Fibroblast of peridontal ligament (primary cell): ENCODE results near the gene MIAT.

ENCODE experiments used
- DNase-seq: peaks from one replicate; pipeline ENCODE4 v3.0.0-alpha.2; 2010; ENCODE audit errors: extremely low read depth

The MIAT gene

DNA sequence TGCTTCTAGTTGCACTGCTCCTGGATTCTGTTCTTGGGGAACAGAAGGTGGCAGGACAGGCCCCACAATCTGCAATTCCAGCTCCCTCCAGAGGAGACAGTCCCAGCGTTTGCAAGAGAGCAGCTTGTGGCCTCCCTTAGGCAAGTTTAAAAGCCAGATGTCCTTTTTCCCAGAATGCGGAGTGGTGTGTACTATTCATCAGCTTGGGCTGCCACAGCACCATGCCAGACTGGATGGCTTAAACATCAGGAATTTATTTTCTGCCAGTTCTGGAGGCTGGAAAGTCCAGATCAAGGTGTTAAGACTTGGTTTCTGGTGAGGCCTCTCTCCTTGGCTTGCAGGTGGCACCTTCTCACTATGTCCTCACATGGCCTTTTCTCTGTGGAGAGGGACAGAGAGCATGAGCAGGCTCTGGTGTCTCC lies 11.7 kb downstream of the MIAT start:
- DNase-seq = peak; percentile 58

DNA sequence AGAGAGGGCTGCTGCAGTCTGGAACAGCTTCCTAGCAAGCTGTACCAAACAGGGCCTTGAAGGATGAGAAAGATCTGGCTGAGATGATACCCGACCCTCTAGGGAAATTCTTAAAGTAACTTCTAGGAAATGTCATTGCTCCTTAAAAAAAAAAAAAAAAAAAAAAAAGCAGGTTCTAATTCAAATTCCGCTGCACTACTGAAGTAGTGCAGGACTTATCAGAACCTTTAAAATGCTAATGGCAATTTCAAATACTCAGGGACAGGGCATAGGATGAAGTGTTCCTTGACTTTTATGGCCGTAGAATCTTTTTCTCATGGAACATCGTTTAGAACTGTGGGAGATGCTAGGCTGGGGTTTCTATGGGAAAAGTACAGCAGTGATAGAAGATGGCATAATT lies 13.1 kb downstream of the MIAT start:
- no peak for DNase-seq

DNA sequence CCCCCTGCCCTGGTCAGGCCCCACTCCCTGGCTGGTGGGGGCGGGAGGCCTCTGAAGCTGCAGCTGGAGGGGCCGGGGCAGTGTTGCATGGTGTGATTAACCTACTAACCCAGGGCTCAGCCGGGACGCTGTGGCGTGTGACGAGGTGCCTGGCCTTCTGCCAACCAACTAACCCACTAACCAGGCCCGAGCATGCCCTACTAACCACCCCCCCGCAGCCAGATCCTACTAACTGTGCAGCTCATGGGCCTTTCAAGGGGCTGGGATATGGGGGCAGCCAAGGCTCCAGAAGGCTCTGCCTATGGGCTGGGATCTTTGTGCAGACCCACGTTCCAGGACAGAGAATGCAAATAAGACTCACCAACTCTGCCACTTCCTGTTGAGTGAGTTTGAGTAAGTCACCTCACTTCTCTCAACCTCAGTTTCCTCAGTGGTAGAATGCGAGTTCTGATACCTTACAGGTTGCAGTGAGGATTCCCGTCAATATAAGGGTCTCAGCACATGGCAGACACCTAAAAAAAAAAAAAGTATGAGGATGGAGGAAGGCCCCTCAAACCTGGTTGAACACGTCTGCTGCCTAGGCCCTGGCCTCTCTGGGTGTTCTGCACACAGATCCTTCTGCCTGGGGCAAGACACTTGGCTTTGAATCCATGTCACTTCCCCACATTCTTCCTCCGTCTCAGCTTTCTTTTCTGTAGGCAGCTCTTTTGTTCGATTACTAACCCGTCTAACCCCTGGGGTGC lies 14.1 kb downstream of the MIAT start:
- no peak for DNase-seq

DNA sequence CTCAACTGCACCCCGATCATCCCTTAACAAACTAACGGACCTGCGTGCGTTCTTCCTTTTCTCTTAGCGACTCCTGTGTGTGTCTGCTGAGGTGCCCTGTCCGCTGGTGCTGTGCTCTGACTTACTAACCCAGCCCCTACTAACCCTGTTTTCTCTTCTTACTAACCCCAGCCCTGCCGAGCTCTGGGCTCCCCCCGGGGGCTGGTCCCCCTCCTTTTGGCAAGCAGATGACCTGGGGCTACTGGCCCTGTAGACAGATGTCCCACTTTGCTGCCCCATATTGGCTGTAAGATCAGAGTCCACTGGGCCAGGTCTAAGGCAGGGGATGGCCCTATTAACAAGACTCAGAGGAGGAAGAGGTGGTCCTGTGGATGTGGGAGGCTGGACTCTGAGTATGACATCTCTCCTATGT lies 14.7 kb downstream of the MIAT start:
- DNase-seq = no peak

DNA sequence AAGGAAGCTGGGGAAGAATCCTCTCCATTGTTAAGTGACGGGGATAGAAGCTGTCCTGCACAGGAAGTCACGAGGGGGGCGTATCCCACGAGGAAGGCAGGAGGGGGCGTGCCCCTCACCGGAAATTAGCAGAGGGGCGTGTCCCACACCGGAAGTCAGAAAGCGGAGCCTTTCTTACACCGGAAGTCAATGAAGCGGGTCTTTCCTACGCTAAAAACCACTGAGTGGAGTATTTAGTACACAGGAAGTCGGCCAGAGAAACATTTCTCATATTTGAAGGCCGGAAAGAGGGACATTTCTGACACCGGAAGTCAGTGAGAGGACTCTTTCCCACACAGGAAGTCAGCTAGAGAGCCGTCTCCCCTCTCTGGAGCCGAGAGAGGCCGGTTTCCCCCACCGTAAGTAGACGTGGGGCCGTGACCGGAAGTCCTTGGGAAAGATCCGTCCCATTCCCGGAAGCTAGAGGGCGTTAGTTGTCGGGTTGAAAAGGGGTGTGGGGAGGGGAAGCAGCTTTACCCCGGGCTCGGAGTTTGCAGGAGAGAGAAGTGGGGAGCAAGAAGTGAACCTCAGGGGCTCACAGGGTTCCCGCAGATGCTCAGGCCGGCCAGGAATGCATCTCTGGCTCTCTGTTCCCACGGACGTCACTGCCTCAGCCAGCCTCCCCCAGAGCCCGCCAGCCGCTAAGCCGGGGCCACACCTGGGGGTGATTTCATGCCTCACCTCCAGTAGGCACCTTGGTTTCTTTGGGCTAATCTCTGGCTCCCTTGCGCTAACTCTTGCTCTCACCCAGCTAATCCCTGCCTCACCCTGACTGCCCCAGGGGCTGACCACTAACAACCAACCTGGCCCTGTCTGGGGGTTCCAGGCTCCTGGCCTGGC lies 15.4 kb downstream of the MIAT start:
- DNase-seq = peak; percentile 94

DNA sequence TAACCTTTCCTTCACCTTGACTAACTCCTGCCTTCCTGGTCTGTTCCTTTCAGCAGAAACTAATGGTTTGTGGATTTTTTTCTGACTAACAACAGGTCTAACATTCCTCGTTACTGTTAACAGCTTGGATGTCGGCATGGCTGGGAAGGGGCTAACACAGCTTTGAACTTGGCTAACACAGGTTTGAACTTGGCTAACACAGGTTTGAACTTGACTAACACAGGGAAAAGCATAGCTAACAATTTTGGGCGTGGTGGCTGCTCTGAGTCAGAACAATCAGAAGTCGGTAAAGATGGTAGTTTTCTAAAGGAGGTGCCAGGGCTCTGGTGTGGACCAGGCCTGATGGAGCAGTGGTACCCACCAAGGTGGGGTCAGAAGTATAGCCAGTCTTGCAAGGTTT lies 16.1 kb downstream of the MIAT start:
- DNase-seq = peak; percentile 35

DNA sequence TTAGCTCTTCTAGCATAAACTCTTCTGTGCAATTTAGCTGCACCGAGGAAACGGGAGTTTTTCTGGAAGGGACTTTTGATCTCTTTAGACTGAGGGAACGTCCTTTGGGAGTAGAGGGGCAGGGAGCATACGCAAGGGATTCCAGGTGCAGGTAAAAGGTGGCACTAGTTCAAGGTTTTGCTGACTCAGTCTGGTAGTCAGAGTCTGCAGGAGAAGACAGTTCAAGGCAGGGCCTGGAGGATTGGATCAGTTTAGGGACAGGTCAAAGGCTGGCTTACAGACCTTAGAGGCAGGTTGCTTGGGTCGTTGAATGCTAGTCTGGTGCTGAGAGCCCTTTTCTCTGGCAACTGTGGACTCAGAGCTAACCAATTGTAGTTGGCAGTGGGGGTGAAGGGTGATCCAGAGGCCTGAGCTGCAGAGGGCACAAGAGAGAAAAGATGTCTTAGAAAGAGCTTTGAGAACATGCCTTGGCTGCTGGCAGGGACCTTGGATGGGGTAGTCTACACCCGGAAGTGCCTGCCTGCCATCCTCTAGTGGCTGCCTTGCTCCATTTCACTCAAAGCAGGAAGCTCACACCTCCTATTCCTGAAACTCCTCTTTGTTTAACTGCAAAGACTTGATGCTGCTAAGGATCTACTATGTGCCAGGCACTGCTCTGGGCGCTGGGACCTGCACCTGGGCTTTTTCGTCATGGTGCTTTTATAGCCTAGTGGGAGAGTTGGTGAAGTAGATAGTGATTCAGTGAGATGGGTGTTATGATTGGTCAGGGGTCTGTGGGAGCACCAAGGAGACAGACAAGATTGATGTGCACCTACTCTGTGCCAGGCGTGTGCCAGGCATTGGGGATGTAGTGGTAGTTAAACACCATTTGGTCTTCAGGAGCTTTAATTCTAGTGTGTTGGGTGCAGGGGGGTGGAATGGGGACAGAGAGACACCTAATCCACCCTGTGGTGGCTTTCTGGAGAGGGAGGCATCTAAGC lies 17.1 kb downstream of the MIAT start:
- DNase-seq = no peak

DNA sequence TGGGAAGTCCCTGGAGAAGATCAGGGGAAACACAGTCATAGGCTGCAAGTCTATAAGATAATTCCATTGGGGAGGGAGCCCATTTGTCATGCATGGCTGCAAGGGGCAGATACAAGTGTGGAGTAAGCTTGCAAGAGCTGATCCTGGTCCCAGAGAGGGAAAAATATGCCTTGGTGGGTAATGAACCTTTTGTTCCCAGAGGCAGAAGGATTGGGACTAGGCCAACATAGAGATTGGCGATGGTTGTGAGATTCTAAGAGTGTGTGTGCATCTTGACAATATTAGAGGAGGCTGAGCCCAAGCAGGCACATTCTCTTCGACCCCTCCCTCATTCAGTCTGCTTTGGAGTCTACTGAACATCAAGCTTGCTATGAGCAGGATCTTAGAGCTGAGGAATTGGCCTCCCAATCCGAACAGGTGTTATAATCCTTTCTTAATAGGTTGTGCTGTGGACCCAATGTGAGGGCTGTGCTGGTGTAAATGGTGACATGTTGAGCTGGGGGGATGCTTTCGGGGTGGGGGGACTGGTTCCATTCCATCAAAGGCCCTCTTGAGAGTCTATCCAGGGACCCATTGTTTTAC lies 18.4 kb downstream of the MIAT start:
- no peak for DNase-seq

DNA sequence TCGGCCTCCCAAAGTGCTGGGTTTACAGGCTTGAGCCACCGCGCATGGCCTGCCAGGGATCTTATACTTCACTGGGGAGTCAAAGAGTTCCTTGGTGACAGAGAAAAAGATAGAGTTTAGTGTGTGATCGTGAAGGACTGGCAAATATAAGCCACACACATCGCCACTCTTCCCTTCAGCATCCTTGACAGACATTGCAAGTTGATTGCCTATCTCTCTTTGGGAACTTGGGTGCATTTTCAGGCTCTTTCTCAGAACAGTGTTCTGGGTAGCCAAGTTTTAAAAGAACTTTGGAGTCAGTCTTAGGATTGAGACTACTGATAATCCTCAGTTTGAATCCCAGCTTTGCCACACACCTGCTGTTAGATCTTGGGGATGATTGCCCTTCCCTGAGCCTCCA lies 19.8 kb downstream of the MIAT start:
- no peak for DNase-seq

DNA sequence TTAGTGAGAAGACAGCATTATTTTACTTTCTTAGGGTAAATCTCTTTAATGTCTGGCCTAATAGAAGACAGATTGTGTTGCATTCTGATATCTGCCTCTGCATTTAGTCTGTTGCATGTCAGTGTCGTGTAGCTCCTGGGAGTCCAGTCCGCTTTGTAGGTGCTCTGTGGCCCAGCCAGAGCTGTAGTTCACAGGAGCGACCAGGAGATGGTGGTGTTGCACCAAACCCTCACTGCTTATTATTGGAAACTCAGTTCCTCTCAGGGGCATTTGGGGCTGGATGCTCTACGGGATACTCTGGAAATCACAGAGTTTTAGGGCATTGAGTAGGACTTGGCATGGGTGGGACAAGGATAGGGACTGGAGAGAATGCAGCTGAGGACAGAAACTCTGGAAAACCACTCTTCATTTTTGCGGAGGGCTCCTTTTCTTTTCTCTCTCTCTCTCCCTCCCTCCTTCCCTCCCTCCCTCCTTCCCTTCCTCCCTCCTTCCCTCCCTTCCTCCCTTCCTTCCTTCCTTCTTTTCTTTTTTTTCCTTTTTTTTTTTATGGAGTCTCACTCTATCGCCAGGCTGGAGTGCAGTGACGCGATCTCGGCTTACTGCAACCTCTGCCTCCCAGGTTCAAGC lies 21.7 kb downstream of the MIAT start:
- peak; percentile 83 for DNase-seq

DNA sequence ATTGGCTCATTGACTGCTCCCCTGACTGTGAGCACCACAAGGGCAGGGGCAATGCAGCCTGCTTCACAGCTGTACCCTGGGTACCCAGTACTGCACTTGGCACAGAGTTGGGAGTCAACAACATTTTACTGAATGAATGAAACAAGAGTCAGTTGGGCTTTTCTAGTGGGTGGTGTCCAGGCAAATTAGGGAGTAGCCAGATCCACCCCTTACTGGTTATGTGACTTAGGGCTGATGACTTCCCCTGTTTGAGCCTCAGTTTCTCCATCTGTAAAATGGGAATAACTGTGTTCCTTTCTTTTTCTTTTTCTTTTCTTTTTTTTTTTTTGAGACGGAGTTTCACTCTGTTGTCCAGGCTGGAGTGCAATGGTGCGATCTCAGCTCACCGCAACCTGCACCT lies 23.1 kb downstream of the MIAT start:
- no peak for DNase-seq

DNA sequence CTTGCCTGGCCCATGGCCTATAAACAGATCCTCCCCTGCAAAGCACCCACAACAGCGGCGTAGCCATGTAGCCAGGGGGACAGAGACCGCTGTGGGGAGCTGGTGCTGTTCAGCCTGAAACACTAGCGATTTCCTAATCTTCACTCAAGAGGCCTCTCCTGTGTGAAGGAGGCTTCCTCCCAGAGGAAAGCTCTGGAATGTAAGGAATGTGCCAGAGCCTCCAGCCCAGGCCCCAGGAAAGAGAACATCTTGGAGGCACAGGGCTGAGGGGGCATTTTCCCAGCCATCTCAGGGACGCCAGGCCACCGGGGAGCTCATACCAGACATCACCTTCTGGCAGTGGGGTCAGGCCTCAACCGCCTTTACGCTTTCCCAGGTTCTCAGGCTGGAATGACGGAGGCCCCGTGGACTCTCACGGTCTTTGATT lies 24.0 kb downstream of the MIAT start:
- DNase-seq = peak; percentile 41

DNA sequence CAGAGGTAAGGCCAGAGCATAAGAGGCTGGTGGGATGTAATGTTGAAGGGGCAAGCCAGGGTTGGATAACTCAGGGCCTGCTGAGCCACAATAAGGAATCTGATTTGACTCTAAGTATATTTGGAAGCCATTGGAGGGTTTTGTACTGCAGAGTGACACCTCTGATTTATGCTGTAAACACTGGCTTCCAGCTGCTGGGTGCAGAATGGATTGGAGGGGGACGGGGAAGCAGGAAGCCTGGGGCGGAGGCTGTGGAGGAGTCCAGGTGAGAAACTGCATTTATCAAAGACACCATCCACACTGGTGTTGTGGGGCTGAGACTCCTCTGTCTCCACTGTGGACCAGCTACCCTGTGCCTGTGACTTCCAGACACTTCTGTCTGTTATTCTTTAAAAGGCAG lies 26.8 kb downstream of the MIAT start:
- no peak for DNase-seq

DNA sequence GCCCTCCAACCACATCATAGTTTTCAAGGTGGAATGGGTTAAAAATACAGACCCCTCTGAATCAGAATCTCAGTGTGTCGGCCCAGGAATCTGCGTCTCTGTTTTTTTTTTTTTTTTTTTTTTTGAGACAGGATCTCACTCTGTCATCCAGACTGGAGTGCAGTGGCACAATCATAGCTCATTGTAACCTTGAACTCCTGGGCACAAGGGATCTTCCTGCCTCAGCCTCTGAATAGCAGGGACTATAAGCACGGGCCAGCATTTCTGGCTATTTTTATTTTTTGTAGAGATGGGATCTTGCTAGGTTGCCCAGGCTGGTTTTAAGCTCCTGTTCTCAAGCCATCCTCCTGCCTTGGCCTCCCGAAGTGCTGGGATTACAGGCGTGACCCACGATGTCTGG lies 28.2 kb downstream of the MIAT start:
- no peak for DNase-seq

DNA sequence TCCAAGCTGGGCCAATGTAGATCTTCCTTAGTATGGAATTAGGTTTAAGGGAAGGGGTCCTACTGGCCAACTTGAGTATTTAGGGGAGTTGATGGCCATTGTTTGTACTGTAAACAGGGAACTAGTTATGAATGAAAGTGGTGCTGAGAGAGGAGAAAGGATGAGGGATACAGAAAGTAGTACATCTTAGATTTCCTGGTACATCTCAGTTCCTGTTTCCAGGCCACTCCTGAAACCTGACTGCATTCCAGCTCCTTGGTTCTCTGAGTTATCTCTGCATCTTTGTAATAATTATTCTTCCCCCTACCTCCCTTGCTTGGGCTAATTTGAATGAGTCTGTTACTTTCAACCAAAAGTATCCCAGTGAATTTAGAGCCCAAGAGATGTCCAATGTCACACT lies 30.1 kb downstream of the MIAT start:
- DNase-seq = no peak

DNA sequence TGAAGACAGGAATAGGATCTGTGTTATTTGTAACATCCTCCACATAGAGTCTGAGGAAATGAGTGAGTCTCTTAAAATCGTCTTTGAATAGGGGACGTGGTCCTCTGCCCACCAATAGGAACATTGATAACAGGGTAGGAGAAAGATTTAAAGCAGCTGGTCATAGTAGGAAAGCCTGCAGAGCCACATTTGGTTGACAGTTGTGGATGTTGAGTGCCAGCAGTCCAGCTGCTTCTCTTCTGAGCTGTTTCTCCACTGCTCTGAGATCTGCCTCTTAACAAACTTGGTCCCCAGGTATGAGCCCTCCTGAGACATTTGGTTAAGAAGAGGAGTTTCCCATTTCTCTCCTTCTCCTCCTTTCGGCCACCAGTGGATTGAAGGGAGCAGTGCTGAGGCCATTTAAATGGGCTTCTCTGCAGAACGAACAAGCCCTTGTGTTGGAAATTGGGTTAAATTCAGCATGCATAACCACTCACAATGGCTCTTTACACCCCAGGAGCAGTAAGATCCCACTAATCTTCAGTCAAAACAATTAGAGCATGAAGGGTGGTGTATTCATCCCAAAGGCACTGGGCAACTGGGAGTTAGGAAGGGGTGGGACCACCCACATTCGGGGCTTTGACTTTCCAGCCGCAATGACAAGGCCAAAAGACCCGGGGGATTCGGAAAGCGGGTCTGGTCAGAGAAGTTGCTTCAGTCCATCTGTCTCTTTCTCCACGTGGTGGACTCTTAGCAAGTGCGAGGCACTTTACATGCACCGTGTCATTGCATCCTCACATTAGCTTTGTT lies 32.3 kb downstream of the MIAT start:
- no peak for DNase-seq

DNA sequence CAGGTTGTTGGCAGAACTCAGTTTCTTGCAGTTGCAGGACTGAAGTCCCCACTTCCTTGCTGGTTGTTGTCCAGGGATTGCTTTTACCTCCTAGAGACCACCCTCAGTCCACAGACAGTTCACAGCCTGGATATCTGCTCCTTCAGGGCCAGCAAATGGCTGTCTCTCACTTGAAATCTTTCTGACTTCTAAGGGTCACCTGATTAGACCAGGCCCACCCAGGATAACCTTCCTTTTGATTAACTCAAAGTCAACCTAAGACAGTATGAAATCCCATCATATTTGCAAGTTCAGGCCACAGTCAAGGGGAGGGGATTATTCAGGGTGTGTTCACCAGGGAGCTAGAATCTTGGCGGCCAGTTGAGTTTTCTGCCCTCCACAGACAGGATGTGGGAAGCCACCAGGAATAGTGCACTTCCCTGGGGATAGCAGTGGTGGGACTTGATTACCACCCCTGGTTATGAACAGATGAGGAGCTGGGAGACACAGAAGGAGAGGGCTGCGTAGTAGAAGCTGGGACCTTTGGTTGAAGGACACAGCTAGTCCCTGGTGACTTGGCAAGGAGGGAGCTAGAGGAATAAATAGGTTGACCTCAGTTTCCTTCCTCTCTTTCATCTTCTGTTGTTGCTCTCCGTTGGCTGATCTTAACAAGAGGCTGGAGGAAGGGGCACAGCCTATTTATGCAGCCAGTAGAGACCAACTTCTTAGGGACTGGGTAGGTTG lies 33.4 kb downstream of the MIAT start:
- no peak for DNase-seq

DNA sequence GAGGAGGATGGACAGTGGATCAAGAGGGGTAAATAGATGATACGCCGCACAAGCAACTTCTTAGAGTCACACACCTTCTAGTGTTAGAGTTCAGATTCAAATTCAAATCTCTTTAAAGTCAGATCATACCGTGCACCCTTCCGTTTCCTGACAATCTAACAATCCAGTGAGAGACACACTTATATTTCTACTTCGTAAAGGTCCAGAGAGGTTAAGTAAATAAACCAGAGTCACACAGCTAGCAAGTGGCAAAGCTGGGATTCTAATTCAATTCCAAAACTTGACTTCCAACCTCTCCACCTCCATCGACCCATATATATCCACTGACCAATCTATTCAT lies 34.0 kb downstream of the MIAT start:
- no peak for DNase-seq

DNA sequence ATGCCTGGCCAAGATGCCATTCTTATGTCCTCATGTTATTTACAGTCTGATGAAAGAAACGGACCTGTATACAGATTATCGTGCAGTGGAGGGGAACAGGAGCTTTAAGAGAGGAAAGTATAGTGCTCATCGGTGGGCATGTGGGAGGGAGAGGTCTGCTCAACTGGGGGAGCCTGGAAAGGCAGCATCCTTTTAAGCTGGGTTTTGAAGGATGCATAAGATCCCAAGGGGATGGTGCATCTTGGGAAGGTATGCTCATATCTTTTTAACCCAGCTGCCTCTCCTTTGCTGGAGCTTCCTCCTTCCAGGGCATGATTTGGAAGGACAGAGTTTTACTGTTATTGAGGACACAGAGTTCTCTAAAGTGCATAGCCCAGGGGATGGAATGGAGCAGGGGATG lies 34.8 kb downstream of the MIAT start:
- no peak for DNase-seq

DNA sequence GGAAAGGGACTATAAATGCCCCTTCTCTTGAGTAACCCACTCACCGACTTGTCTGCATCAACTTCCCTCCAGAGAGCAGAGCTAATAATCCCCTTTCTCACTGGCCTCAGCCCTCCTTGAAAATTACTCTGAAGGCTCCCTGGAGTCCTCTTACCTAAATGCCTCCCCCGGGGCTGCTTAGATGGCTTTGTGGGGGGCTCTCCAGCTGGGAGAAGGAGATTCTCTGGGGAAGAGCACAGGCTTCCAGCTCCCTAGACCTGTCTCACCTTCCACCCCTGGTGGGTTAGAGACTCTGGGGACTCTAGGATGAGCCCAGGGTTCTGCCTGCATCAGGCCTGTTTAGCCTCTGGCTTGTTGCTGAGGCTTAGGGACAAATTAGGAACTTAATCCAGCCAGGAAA lies 39.8 kb downstream of the MIAT start:
- DNase-seq = no peak
